ENCODE data around the gene HYAL3.

GRCh38 chr3:50297896-50298725, 1.1 kb downstream of the HYAL3 start:
- TF ChIP-seq E2F4 (CRISPR knock-in tag; IDR thresholded peaks at IDR 0.05; ENCODE audit: borderline replicate concordance, low read depth): no peak
- TF ChIP-seq PREB (CRISPR knock-in tag; IDR thresholded peaks at IDR 0.05; ENCODE audit: borderline replicate concordance): no peak
- TF ChIP-seq NFYB (CRISPR knock-in tag; conservative IDR thresholded peaks at IDR 0.05; ENCODE audit: low read depth): no peak
- TF ChIP-seq CTCF (IDR thresholded peaks at IDR 0.05): no peak
- no peak for TF ChIP-seq JUN (CRISPR knock-in tag; IDR thresholded peaks at IDR 0.05)
